Liver (tissue), 9 donors: Measurements from ENCODE around the gene HS3ST1. TPM values are rescaled to one million over a fixed set of nuclear protein-coding genes. Genes with fewer than 3 reads are reported as not detected.

Source experiments
- DNase-seq: peaks from one replicate; pipeline ENCODE4 v3.0.0-alpha.2; 2017; ENCODE audit warnings: low spot score
- H3K27ac ChIP-seq, 2 donors: one replicate each; pipeline ENCODE4 v1.7.0; 2013; ENCODE audit warnings: inconsistent platforms in 2 of 2, low read length in 2 of 2, control low read depth in 1 of 2, low read depth in 1 of 2, mild to moderate bottlenecking in 1 of 2
- H3K27me3 ChIP-seq, 4 donors: one replicate each; pipeline versions ENCODE4 v1.6.1 to v1.7.0; 2013; ENCODE audit warnings: low read length in 3 of 4, inconsistent platforms in 1 of 4, mild to moderate bottlenecking in 1 of 4, moderate library complexity in 1 of 4; ENCODE audit not compliant: control insufficient read depth in 4 of 4, insufficient read depth in 4 of 4
- H3K36me3 ChIP-seq, 4 donors: one replicate each; pipeline versions ENCODE4 v1.6.1 to v1.7.0; 2013; ENCODE audit warnings: low read length in 3 of 4, mild to moderate bottlenecking in 3 of 4, low read depth in 1 of 4, moderate library complexity in 1 of 4; ENCODE audit not compliant: control insufficient read depth in 4 of 4, insufficient read depth in 3 of 4
- H3K4me1 ChIP-seq, 4 donors: one replicate each; pipeline versions ENCODE4 v1.6.1 to v1.7.0; 2013; ENCODE audit warnings: low read length in 3 of 4, mild to moderate bottlenecking in 3 of 4, moderate library complexity in 1 of 4; ENCODE audit not compliant: control insufficient read depth in 4 of 4, insufficient read depth in 4 of 4
- H3K4me3 ChIP-seq, 3 donors: one replicate each; pipeline versions ENCODE4 v1.6.1 to v1.7.0; 2013; ENCODE audit warnings: low read length in 3 of 3, control low read depth in 1 of 3, low read depth in 1 of 3, mild to moderate bottlenecking in 1 of 3
- H3K9ac ChIP-seq, 2 donors: one replicate each; pipeline ENCODE4 v1.7.0; 2013; ENCODE audit warnings: low read length in 2 of 2, mild to moderate bottlenecking in 2 of 2, moderate library complexity in 2 of 2, control low read depth in 1 of 2, low read depth in 1 of 2
- H3K9me3 ChIP-seq, 4 donors: one replicate each; pipeline versions ENCODE4 v1.6.1 to v1.7.0; 2013; ENCODE audit warnings: low read length in 3 of 4; ENCODE audit not compliant: control insufficient read depth in 4 of 4
- EGR1 ChIP-seq, 2 donors: IDR thresholded peaks; 2 replicates each; pipeline ENCODE4 v1.6.1; 2016 to 2018; ENCODE audit warnings: antibody characterized with exemption in 2 of 2, low read depth in 2 of 2
- FOXA1 ChIP-seq: IDR thresholded peaks from 2 replicates; pipeline ENCODE4 v1.6.1; 2016; ENCODE audit warnings: antibody characterized with exemption
- FOXA2 ChIP-seq: IDR thresholded peaks from 2 replicates; pipeline ENCODE4 v1.6.1; 2016; ENCODE audit warnings: antibody characterized with exemption
- GABPA ChIP-seq, 2 donors: IDR thresholded peaks in 1 of 2; conservative IDR thresholded peaks in 1 of 2; 2 replicates each; pipeline ENCODE4 v1.6.1; 2016; ENCODE audit warnings: antibody characterized with exemption in 2 of 2, mild to moderate bottlenecking in 1 of 2, moderate library complexity in 1 of 2
- HNF4A ChIP-seq, 2 donors: conservative IDR thresholded peaks; 2 replicates each; pipeline ENCODE4 v1.6.1; 2016; ENCODE audit warnings: antibody characterized with exemption in 2 of 2, mild to moderate bottlenecking in 2 of 2
- HNF4G ChIP-seq: IDR thresholded peaks from 2 replicates; pipeline ENCODE4 v1.6.1; 2016; ENCODE audit warnings: antibody characterized with exemption
- JUND ChIP-seq, 2 donors: IDR thresholded peaks; 2 replicates each; pipeline ENCODE4 v1.6.1; 2016; ENCODE audit warnings: antibody characterized with exemption in 2 of 2
- NR2F2 ChIP-seq: IDR thresholded peaks from 2 replicates; pipeline ENCODE4 v1.6.1; 2016; ENCODE audit warnings: antibody characterized with exemption
- RAD21 ChIP-seq, 2 donors: IDR thresholded peaks; 2 replicates each; pipeline ENCODE4 v1.6.1; 2016; ENCODE audit warnings: antibody characterized with exemption in 2 of 2, mild to moderate bottlenecking in 2 of 2
- RXRA ChIP-seq, 2 donors: IDR thresholded peaks; 2 replicates each; pipeline ENCODE4 v1.6.1; 2017 to 2018; ENCODE audit warnings: antibody characterized with exemption in 2 of 2, mild to moderate bottlenecking in 1 of 2
- SP1 ChIP-seq: IDR thresholded peaks from 2 replicates; pipeline ENCODE4 v1.6.1; 2018; ENCODE audit warnings: antibody characterized with exemption, mild to moderate bottlenecking
- TAF1 ChIP-seq: conservative IDR thresholded peaks from 2 replicates; pipeline ENCODE4 v1.6.1; 2016; ENCODE audit warnings: antibody characterized with exemption, mild to moderate bottlenecking
- YY1 ChIP-seq: IDR thresholded peaks from 2 replicates; pipeline ENCODE4 v1.6.1; 2016; ENCODE audit warnings: antibody characterized with exemption, mild to moderate bottlenecking
- WGBS: extraction: QIAGEN DNeasy Blood & Tissue Kit; methylation state at CpG from one replicate; pipeline ENCODE4 v1.1.7; 2013; 5-methylcytosine and 5-hydroxymethylcytosine counted together
- polyA plus RNA-seq, 2 donors: library from polyadenylated mRNA; stranded (reverse) in 1 of 2; unstranded in 1 of 2; fragments of 200-250 nt in 1 of 2; fragments of >200 nt in 1 of 2; fragmentation: Nextera tagmentation in 1 of 2; extraction: Ambion mirVana in 1 of 2; gene quantifications; one replicate each; pipeline versions ENCODE4 v1.2.1 to v1.2.3, GENCODE V29; 2013 to 2015
- total RNA-seq, 2 donors: library from RNA; depleted of rRNA; stranded (reverse); fragments of >200 nt; gene quantifications; one replicate each; pipeline ENCODE4 v1.2.3, GENCODE V29; 2014
- TF ChIP-seq, protein P1 (sequence below): IDR thresholded peaks from 2 replicates; pipeline ENCODE4 v1.6.1; 2016; ENCODE audit warnings: antibody characterized with exemption, mild to moderate bottlenecking
- TF ChIP-seq, protein P2 (sequence below): IDR thresholded peaks from 2 replicates; pipeline ENCODE4 v1.6.1; 2016; ENCODE audit warnings: antibody characterized with exemption
- TF ChIP-seq, protein P3 (sequence below): IDR thresholded peaks from 2 replicates; pipeline ENCODE4 v1.6.1; 2016; ENCODE audit warnings: antibody characterized with exemption
- TF ChIP-seq, protein P4 (sequence below): fragments of 150-350 bp; IDR thresholded peaks from 2 replicates; pipeline ENCODE4 v1.5.1; 2017; ENCODE audit warnings: improper control_type of control experiment, low read depth, low read length; ENCODE audit not compliant: missing input control
- TF ChIP-seq, protein P5 (sequence below): IDR thresholded peaks from 2 replicates; pipeline ENCODE4 v1.6.1; 2016; ENCODE audit warnings: antibody characterized with exemption
- donor health status: healthy.
- donor health status: healthy.
- donor health status: healthy.
- donor health status: healthy.
- donor health status: healthy.

Gene HS3ST1
- total and polyA plus RNA-seq, 4 donors, result 0.25 to 0.75 (median 0.30) TPM

DNA sequence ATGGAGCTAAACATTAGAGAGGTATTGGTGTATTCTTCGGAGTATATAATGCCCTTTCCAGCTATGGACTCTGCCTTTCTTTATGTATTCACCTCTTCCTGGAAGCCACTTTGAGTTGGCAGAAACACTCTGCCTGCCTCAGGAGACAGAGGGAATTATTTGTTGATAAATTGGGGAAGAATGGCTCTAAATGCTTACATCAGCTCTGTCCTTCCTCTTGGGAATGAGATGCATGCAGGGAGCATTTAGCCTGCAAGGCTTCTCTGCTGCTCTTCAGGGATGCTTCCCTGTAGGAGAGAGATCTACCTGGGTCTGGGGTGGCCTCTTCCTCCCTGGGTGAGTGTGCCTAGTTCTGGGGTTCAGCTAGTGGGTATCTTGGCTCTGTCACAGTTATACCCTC is 6.9 kb upstream of the HS3ST1 start:
- Histone ChIP-seq H3K27ac (no peak overlapping the region), H3K4me1 (no peaks in the 10 kb centered on the region)
- WGBS, result 50% methylated on average over 1 of the region's 1 CpG

More for the DNA sequence above, 6.9 kb upstream of the HS3ST1 start:
- DNase-seq, result no peak
- H3K4me3 ChIP-seq, result no peak overlapping the region
- no peak for TF ChIP-seq NR2F2
- TF ChIP-seq FOXA2, result no peak
- no peak for TF ChIP-seq HNF4G
- TF ChIP-seq, protein P1, sequence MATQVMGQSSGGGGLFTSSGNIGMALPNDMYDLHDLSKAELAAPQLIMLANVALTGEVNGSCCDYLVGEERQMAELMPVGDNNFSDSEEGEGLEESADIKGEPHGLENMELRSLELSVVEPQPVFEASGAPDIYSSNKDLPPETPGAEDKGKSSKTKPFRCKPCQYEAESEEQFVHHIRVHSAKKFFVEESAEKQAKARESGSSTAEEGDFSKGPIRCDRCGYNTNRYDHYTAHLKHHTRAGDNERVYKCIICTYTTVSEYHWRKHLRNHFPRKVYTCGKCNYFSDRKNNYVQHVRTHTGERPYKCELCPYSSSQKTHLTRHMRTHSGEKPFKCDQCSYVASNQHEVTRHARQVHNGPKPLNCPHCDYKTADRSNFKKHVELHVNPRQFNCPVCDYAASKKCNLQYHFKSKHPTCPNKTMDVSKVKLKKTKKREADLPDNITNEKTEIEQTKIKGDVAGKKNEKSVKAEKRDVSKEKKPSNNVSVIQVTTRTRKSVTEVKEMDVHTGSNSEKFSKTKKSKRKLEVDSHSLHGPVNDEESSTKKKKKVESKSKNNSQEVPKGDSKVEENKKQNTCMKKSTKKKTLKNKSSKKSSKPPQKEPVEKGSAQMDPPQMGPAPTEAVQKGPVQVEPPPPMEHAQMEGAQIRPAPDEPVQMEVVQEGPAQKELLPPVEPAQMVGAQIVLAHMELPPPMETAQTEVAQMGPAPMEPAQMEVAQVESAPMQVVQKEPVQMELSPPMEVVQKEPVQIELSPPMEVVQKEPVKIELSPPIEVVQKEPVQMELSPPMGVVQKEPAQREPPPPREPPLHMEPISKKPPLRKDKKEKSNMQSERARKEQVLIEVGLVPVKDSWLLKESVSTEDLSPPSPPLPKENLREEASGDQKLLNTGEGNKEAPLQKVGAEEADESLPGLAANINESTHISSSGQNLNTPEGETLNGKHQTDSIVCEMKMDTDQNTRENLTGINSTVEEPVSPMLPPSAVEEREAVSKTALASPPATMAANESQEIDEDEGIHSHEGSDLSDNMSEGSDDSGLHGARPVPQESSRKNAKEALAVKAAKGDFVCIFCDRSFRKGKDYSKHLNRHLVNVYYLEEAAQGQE, result no peak
- no peak for TF ChIP-seq YY1
- TF ChIP-seq, protein P2, sequence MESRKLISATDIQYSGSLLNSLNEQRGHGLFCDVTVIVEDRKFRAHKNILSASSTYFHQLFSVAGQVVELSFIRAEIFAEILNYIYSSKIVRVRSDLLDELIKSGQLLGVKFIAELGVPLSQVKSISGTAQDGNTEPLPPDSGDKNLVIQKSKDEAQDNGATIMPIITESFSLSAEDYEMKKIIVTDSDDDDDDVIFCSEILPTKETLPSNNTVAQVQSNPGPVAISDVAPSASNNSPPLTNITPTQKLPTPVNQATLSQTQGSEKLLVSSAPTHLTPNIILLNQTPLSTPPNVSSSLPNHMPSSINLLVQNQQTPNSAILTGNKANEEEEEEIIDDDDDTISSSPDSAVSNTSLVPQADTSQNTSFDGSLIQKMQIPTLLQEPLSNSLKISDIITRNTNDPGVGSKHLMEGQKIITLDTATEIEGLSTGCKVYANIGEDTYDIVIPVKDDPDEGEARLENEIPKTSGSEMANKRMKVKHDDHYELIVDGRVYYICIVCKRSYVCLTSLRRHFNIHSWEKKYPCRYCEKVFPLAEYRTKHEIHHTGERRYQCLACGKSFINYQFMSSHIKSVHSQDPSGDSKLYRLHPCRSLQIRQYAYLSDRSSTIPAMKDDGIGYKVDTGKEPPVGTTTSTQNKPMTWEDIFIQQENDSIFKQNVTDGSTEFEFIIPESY, result no peak
- TF ChIP-seq JUND (IDR thresholded peaks at IDR 0.05), result no peak
- no peak for TF ChIP-seq TAF1
- no peak for TF ChIP-seq RXRA (IDR thresholded peaks at IDR 0.05)
- TF ChIP-seq GABPA (IDR thresholded peaks at IDR 0.05 in 1 of 2, conservative IDR thresholded peaks at IDR 0.05 in 1 of 2), result no peak
- TF ChIP-seq, protein P3, sequence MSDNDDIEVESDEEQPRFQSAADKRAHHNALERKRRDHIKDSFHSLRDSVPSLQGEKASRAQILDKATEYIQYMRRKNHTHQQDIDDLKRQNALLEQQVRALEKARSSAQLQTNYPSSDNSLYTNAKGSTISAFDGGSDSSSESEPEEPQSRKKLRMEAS, result no peak
- TF ChIP-seq HNF4A (conservative IDR thresholded peaks at IDR 0.05), result no peak
- TF ChIP-seq RAD21 (IDR thresholded peaks at IDR 0.05), result no peak
- TF ChIP-seq, protein P4, sequence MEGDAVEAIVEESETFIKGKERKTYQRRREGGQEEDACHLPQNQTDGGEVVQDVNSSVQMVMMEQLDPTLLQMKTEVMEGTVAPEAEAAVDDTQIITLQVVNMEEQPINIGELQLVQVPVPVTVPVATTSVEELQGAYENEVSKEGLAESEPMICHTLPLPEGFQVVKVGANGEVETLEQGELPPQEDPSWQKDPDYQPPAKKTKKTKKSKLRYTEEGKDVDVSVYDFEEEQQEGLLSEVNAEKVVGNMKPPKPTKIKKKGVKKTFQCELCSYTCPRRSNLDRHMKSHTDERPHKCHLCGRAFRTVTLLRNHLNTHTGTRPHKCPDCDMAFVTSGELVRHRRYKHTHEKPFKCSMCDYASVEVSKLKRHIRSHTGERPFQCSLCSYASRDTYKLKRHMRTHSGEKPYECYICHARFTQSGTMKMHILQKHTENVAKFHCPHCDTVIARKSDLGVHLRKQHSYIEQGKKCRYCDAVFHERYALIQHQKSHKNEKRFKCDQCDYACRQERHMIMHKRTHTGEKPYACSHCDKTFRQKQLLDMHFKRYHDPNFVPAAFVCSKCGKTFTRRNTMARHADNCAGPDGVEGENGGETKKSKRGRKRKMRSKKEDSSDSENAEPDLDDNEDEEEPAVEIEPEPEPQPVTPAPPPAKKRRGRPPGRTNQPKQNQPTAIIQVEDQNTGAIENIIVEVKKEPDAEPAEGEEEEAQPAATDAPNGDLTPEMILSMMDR, result no peak
- no peak for TF ChIP-seq SP1
- TF ChIP-seq FOXA1, result no peak
- TF ChIP-seq EGR1 (IDR thresholded peaks at IDR 0.05; ENCODE audit: low read depth in 2 of 2), result no peak
- TF ChIP-seq, protein P5, sequence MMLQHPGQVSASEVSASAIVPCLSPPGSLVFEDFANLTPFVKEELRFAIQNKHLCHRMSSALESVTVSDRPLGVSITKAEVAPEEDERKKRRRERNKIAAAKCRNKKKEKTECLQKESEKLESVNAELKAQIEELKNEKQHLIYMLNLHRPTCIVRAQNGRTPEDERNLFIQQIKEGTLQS, result no peak
- H3K9me3 ChIP-seq, result no peaks in the 10 kb centered on the region
- H3K27me3 ChIP-seq, result peaks cover 0 to 3% (median 0%) of the 10 kb centered on the region in 4 donors
- H3K9ac ChIP-seq, result no peak overlapping the region
- no peaks in the 10 kb centered on the region for H3K36me3 ChIP-seq
